Esophagus muscularis mucosa (tissue), 4 donors: Measurements from ENCODE around the gene SLC26A1. TPM values are rescaled to one million over a fixed set of nuclear protein-coding genes. Genes with fewer than 3 reads are reported as not detected.

Experiments
- DNase-seq: peaks from one replicate; pipeline ENCODE4 v3.0.0-alpha.2; 2017; ENCODE audit errors: extremely low spot score
- H3K27ac ChIP-seq, 4 donors: fragments of 200-600 bp; sonication (generic); replicated peaks in 1 of 4; 1 replicate in 3 of 4; 2 replicates in 1 of 4; pipeline ENCODE4 v1.5.1; 2016 to 2019; ENCODE audit warnings: mild to moderate bottlenecking in 1 of 4
- H3K27me3 ChIP-seq, 4 donors: fragments of 200-600 bp; sonication (generic); one replicate each; pipeline versions ENCODE4 v1.5.1 to v1.6.0; 2016 to 2019
- H3K36me3 ChIP-seq, 4 donors: fragments of 200-600 bp; sonication (generic); one replicate each; pipeline ENCODE4 v1.5.1; 2016 to 2019
- H3K4me1 ChIP-seq, 4 donors: fragments of 200-600 bp; sonication (generic); one replicate each; pipeline ENCODE4 v1.5.1; 2016 to 2019
- H3K4me3 ChIP-seq, 4 donors: fragments of 200-600 bp; sonication (generic); 1 replicate in 2 of 4; 2 replicates in 2 of 4; pipeline ENCODE4 v1.5.1; 2016 to 2019; ENCODE audit warnings: mild to moderate bottlenecking in 4 of 4, moderate library complexity in 1 of 4
- H3K9me3 ChIP-seq, 4 donors: fragments of 200-600 bp; sonication (generic); 1 replicate in 3 of 4; 2 replicates in 1 of 4; pipeline ENCODE4 v1.5.1; 2016 to 2019
- CTCF ChIP-seq, 3 experiments: fragments of 200-600 bp in 2 of 3; fragments of 450-650 bp in 1 of 3; sonication (generic) in 2 of 3; IDR thresholded peaks; one replicate each; pipeline ENCODE4 v1.5.1; 2017 to 2019; ENCODE audit warnings: antibody characterized with exemption in 3 of 3, mild to moderate bottlenecking in 2 of 3, moderate library complexity in 1 of 3
- EP300 ChIP-seq: sonication (generic); formaldehyde crosslinking; IDR thresholded peaks from one replicate; pipeline ENCODE4 v1.6.1; 2017; ENCODE audit warnings: antibody characterized with exemption
- POLR2A ChIP-seq: fragments of 450-650 bp; IDR thresholded peaks from one replicate; pipeline ENCODE4 v1.6.1; 2017; ENCODE audit warnings: antibody characterized with exemption, moderate library complexity, mild to moderate bottlenecking, low read depth
- POLR2AphosphoS5 ChIP-seq, 2 donors: sonication (generic); formaldehyde crosslinking; IDR thresholded peaks; one replicate each; pipeline ENCODE4 v1.6.1; 2017; ENCODE audit warnings: antibody characterized with exemption in 2 of 2
- WGBS: methylation state at CpG from one replicate; pipeline ENCODE4 v1.1.5; 2018; 5-methylcytosine and 5-hydroxymethylcytosine counted together
- intact Hi-C: fragments of 100-400 bp; cut with DNase I; formaldehyde crosslinking; loops from one replicate; pipeline ENCODE4 v1.15.1; 2023
- total RNA-seq, 4 donors: library from RNA; depleted of rRNA; stranded (reverse); fragments of >200 nt; gene quantifications; one replicate each; pipeline versions ENCODE4 v1.1.0 to v1.2.1, GENCODE V29; 2016

Gene SLC26A1
- total RNA-seq, 4 donors from 2014 or later = 0.06 TPM; not detected in 3

DNA sequence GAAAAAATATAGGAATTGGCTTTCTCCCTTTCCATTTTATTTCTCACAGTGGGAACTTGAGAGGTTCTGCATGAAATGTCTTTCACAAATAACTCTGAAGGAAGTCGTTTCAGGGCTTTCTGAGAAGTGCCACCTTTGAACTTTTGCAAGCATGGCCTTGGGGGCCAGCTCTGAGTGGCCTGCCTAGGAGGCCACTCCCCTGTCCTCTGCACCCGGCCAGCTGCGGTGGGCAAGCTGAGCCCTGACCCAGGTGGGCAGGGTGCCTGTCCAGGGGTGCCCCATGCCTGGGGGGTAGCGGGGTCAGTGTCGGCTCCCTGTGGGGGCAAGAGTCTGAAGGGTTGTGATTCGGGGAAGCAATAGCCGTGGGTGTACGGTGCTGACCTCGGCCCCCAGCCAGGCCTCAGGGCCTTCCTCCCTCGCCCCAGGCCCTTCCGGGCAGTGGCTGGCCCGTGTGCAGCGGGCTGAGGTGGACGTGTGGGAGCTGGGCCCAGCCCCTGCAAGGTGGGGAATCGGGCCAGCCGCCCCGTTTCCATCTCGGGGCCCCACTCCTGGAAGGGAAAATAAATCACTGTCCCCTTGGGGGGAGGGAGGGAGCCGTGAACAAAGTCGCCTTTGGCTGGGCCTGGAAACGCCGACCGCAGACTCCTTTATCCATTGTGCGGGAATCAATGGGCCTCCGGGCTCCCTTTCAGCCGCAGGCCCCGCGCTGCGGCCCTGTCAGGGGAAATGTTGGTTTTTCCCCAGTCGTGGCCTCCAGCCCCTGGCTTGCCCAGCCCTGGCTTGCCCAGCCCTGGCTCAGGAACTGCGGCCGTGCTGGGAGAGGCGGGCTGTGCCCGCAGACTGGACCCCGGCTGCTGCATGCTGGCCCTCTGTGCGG, 21.3 kb upstream of the SLC26A1 start:
- WGBS = 81% methylated on average over 28 of the region's 36 CpGs
- Histone ChIP-seq H3K9me3 (no peaks in the 10 kb centered on the region), H3K4me3 (no peak overlapping the region), H3K27me3 (no peaks in the 10 kb centered on the region), H3K4me1 (peaks cover 20 to 50% (median 38%) of the 10 kb centered on the region in 4 donors), H3K27ac (no peak overlapping the region), H3K36me3 (no peaks in the 10 kb centered on the region)
- no peak for TF ChIP-seq POLR2AphosphoS5 (IDR thresholded peaks at IDR 0.05)
- no peak for TF ChIP-seq EP300
- TF ChIP-seq POLR2A = no peak
- no peak for TF ChIP-seq CTCF (IDR thresholded peaks at IDR 0.05)
- DNase-seq = no peak
- intact Hi-C loops = loop anchor here (5.0 kb wide), 1 partner anchor 33 kb away; no protein-coding TSS in a partner anchor

DNA sequence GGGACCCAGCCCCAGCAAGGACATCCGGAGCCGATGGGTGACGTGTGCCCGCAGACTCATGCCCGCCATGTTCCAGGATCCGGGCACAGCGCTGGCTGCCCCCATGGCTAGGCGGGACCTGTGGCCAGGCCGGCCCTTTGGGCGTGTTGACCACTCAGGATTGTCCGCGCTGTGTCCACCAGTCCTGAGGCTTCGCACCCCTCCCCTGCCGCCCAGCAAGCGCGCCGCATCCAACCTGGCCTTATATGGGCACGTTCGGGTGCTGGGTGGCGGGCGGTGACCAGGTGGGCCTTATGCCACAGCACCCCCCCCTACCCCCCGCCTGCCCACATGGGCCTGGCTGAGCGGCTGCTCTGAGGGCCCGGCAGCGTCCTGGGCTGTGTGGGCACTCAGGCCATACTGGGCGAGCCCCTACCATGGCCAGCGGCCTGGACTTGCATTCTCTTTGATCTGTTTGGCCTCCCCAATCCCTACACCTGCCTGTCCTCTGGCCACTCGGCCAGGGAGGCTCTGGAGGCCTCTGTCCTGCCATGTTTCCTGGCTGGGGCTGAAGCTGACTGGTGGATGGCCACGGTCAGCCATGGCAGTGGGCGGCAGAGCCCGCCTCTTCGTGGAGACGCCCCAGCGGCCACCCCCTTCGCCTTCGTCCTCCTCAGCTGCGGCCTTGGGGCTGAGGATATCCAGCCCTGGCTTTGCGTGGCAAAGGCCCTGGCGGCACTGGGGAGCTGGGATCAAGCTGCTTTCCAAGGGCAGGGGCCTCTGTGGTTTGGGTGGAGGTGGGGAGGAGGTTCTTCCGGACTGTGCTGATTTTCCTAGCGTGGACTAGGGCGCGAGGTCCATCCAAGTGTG, 20.2 kb upstream of the SLC26A1 start:
- TF ChIP-seq EP300 (no peak), POLR2A (no peak)
- DNase-seq = no peak
- Histone ChIP-seq H3K4me1 (peaks cover 26 to 60% (median 47%) of the 10 kb centered on the region in 4 donors), H3K36me3 (no peaks in the 10 kb centered on the region), H3K9me3 (no peaks in the 10 kb centered on the region), H3K4me3 (no peak overlapping the region), H3K27ac (no peak overlapping the region), H3K27me3 (peaks cover 0 to 5% (median 0%) of the 10 kb centered on the region in 4 donors)
- 97% methylated on average over 20 of the region's 43 CpGs for WGBS
- intact Hi-C loops = loop anchor here (5.0 kb wide), 1 partner anchor 34 kb away; no protein-coding TSS in a partner anchor

- TF ChIP-seq CTCF (IDR thresholded peaks at IDR 0.05) (no peak), POLR2AphosphoS5 (IDR thresholded peaks at IDR 0.05) (no peak), POLR2A (no peak), EP300 (no peak)
- H3K4me1 ChIP-seq = peaks cover 26 to 60% (median 48%) of the 10 kb centered on the region in 4 donors
- no peaks in the 10 kb centered on the region for H3K9me3 ChIP-seq
- H3K27me3 ChIP-seq = peaks cover 0 to 16% (median under 1%) of the 10 kb centered on the region in 4 donors
- 0% methylated on average over 8 of the region's 69 CpGs for WGBS
- H3K4me3 ChIP-seq = peak overlapping the region; percentile 66 to 78 (median 74)
- intact Hi-C loops = loop anchor here (5.0 kb wide), 1 partner anchor 35 kb away; no protein-coding TSS in a partner anchor
- H3K27ac ChIP-seq = peak overlapping the region in 3 of 4 donors; percentile 26 to 44 (median 34)
- no peak for DNase-seq
- H3K36me3 ChIP-seq = no peaks in the 10 kb centered on the region
Observed at GRCh38 chr4:1012034-1012739, 19.0 kb upstream of the SLC26A1 start.

- no peaks in the 10 kb centered on the region for H3K36me3 ChIP-seq
- intact Hi-C loops = loop anchor here (5.0 kb wide), 1 partner anchor 36 kb away; no protein-coding TSS in a partner anchor
- peaks cover 26 to 60% (median 48%) of the 10 kb centered on the region in 4 donors for H3K4me1 ChIP-seq
- peak overlapping the region in 1 of 4 donors; percentile 85 for H3K27ac ChIP-seq
- H3K27me3 ChIP-seq = peaks cover 0 to 21% (median 3%) of the 10 kb centered on the region in 4 donors
- DNase-seq = no peak
- no peak for TF ChIP-seq EP300
- TF ChIP-seq CTCF (IDR thresholded peaks at IDR 0.05) = no peak
- no peak for TF ChIP-seq POLR2AphosphoS5 (IDR thresholded peaks at IDR 0.05)
- no peak for TF ChIP-seq POLR2A
- peak overlapping the region; percentile 66 to 78 (median 74) for H3K4me3 ChIP-seq
- no CpG with 5 or more reads among the region's 69 CpGs for WGBS
- no peaks in the 10 kb centered on the region for H3K9me3 ChIP-seq
Observed at GRCh38 chr4:1011666-1012033, 18.4 kb upstream of the SLC26A1 start.
